HL-60 (cell line): ENCODE measurements around the gene WAC.

ENCODE experiments used
- GABPA ChIP-seq: IDR thresholded peaks from 2 replicates; pipeline ENCODE4 v1.6.1; 2012; ENCODE audit warnings: low read depth
- POLR2AphosphoS5 ChIP-seq: IDR thresholded peaks from 2 replicates; pipeline ENCODE4 v1.6.1; 2012; ENCODE audit warnings: low read depth
- TF ChIP-seq, protein P1 (sequence below): IDR thresholded peaks from one replicate; pipeline ENCODE4 v1.5.1; 2011; ENCODE audit warnings: low read length, control low read depth, inconsistent platforms; ENCODE audit not compliant: insufficient read depth
- TF ChIP-seq, protein P2 (sequence below): IDR thresholded peaks from 2 replicates; pipeline ENCODE4 v1.6.1; 2012; ENCODE audit warnings: low read depth; ENCODE audit not compliant: insufficient replicate concordance

DNA sequence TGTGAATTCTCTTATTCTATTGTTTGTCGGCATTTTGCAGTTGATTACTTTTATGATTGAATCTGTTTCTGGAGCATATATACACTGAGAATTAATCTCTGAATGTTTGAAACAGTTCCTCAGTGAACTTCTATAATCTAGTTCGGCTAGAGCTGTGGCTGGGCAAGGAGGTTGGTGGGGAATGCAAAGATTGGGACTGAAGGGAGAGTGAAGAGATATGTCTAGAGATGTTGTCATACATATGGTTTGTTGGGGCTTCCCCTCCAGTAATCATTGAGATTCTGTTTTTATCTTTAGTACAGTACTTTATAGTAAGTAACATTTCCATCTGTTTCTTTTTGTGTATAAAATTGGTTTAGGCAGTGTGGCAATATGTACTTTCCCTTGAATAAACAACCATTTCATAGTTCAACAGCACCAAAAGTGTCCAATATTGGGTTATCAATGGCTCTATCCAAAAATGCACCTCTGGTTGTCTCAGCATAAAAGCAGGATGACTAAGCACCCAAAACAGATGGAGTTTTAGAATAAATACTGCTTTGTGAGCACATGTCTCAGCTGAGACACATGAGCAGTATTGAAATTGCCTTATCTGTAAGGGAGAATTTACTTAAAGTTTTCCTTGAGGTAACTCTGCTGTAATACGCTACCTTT lies 36.7 kb downstream of the WAC start:
- TF ChIP-seq, protein P1, sequence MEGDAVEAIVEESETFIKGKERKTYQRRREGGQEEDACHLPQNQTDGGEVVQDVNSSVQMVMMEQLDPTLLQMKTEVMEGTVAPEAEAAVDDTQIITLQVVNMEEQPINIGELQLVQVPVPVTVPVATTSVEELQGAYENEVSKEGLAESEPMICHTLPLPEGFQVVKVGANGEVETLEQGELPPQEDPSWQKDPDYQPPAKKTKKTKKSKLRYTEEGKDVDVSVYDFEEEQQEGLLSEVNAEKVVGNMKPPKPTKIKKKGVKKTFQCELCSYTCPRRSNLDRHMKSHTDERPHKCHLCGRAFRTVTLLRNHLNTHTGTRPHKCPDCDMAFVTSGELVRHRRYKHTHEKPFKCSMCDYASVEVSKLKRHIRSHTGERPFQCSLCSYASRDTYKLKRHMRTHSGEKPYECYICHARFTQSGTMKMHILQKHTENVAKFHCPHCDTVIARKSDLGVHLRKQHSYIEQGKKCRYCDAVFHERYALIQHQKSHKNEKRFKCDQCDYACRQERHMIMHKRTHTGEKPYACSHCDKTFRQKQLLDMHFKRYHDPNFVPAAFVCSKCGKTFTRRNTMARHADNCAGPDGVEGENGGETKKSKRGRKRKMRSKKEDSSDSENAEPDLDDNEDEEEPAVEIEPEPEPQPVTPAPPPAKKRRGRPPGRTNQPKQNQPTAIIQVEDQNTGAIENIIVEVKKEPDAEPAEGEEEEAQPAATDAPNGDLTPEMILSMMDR: no peak
- TF ChIP-seq, protein P2, sequence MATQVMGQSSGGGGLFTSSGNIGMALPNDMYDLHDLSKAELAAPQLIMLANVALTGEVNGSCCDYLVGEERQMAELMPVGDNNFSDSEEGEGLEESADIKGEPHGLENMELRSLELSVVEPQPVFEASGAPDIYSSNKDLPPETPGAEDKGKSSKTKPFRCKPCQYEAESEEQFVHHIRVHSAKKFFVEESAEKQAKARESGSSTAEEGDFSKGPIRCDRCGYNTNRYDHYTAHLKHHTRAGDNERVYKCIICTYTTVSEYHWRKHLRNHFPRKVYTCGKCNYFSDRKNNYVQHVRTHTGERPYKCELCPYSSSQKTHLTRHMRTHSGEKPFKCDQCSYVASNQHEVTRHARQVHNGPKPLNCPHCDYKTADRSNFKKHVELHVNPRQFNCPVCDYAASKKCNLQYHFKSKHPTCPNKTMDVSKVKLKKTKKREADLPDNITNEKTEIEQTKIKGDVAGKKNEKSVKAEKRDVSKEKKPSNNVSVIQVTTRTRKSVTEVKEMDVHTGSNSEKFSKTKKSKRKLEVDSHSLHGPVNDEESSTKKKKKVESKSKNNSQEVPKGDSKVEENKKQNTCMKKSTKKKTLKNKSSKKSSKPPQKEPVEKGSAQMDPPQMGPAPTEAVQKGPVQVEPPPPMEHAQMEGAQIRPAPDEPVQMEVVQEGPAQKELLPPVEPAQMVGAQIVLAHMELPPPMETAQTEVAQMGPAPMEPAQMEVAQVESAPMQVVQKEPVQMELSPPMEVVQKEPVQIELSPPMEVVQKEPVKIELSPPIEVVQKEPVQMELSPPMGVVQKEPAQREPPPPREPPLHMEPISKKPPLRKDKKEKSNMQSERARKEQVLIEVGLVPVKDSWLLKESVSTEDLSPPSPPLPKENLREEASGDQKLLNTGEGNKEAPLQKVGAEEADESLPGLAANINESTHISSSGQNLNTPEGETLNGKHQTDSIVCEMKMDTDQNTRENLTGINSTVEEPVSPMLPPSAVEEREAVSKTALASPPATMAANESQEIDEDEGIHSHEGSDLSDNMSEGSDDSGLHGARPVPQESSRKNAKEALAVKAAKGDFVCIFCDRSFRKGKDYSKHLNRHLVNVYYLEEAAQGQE: no peak
- TF ChIP-seq POLR2AphosphoS5 (no peak), GABPA (no peak)
